ENCODE results near the gene VEZT. TPM values are rescaled to one million over a fixed set of nuclear protein-coding genes. Genes with fewer than 3 reads are reported as not detected.

VEZT gene
- total RNA-seq, 1 experiment from 2014 or later, result 149 TPM

- H3K27ac Mint-ChIP-seq (ENCODE audit: unreplicated experiment), result peak overlapping the region; percentile 98
- H3K4me1 Mint-ChIP-seq (ENCODE audit: low read depth, unreplicated experiment), result peaks cover 69% of the 10 kb centered on the region
- no TSS peak for BruUV-seq (replicated peaks)
- CTCF ChIA-PET, result no interaction called here
- peak overlapping the region; percentile 9 for H3K4me3 Mint-ChIP-seq (ENCODE audit: low read depth, unreplicated experiment)
- peaks cover 2% of the 10 kb centered on the region for H3K9me3 Mint-ChIP-seq (ENCODE audit: low read depth, unreplicated experiment)
- no peaks in the 10 kb centered on the region for H3K27me3 Mint-ChIP-seq (ENCODE audit: unreplicated experiment)
- intact Hi-C loops (cut with micrococcal nuclease; ENCODE audit: unreplicated experiment), result no loop called here
- H3K36me3 Mint-ChIP-seq (ENCODE audit: insufficient read depth, unreplicated experiment), result peaks cover 82% of the 10 kb centered on the region
- no peak for DNase-seq
- no peak for TF ChIP-seq CTCF (IDR thresholded peaks at IDR 0.05; ENCODE audit: unreplicated experiment)
These were observed 10.2 kb upstream of the VEZT start for GRCh38 chr12:95207407-95207806.

- BruUV-seq (replicated peaks), result no TSS peak
- Mint-ChIP-seq H3K4me1 (ENCODE audit: low read depth, unreplicated experiment) (peaks cover 58% of the 10 kb centered on the region), H3K27me3 (ENCODE audit: unreplicated experiment) (no peaks in the 10 kb centered on the region), H3K9me3 (ENCODE audit: low read depth, unreplicated experiment) (peaks cover 2% of the 10 kb centered on the region), H3K27ac (ENCODE audit: unreplicated experiment) (peak overlapping the region; percentile 29), H3K36me3 (ENCODE audit: insufficient read depth, unreplicated experiment) (peaks cover 80% of the 10 kb centered on the region), H3K4me3 (ENCODE audit: low read depth, unreplicated experiment) (no peak overlapping the region)
- no peak for DNase-seq
- TF ChIP-seq CTCF (IDR thresholded peaks at IDR 0.05; ENCODE audit: unreplicated experiment), result no peak
- intact Hi-C loops (cut with micrococcal nuclease; ENCODE audit: unreplicated experiment), result no loop called here
- CTCF ChIA-PET, result no interaction called here
These were observed 8.9 kb upstream of the VEZT start for GRCh38 chr12:95208678-95209077.

GRCh38 chr12:95212586-95212985 is 5.0 kb upstream of the VEZT start:
- Mint-ChIP-seq H3K27me3 (ENCODE audit: unreplicated experiment) (no peaks in the 10 kb centered on the region), H3K27ac (ENCODE audit: unreplicated experiment) (peak overlapping the region; percentile 88), H3K9me3 (ENCODE audit: low read depth, unreplicated experiment) (peaks cover 1% of the 10 kb centered on the region), H3K36me3 (ENCODE audit: insufficient read depth, unreplicated experiment) (peaks cover 80% of the 10 kb centered on the region), H3K4me1 (ENCODE audit: low read depth, unreplicated experiment) (peaks cover 23% of the 10 kb centered on the region), H3K4me3 (ENCODE audit: low read depth, unreplicated experiment) (peak overlapping the region; percentile 77)
- CTCF ChIA-PET, result interaction anchor here (0.6 to 3.4 kb wide), 6 partner anchors 8 to 322 kb away, joined by 3 to 19 read pairs (median 4); no protein-coding TSS in a partner anchor
- BruUV-seq (replicated peaks), result no TSS peak
- intact Hi-C loops (cut with micrococcal nuclease; ENCODE audit: unreplicated experiment), result no loop called here
- DNase-seq, result no peak
- TF ChIP-seq CTCF (IDR thresholded peaks at IDR 0.05; ENCODE audit: unreplicated experiment), result no peak

- Mint-ChIP-seq H3K36me3 (ENCODE audit: insufficient read depth, unreplicated experiment) (peaks cover 80% of the 10 kb centered on the region), H3K27me3 (ENCODE audit: unreplicated experiment) (no peaks in the 10 kb centered on the region), H3K9me3 (ENCODE audit: low read depth, unreplicated experiment) (no peaks in the 10 kb centered on the region), H3K4me3 (ENCODE audit: low read depth, unreplicated experiment) (peak overlapping the region; percentile 77), H3K27ac (ENCODE audit: unreplicated experiment) (peak overlapping the region; percentile 88), H3K4me1 (ENCODE audit: low read depth, unreplicated experiment) (peaks cover 18% of the 10 kb centered on the region)
- no peak for TF ChIP-seq CTCF (IDR thresholded peaks at IDR 0.05; ENCODE audit: unreplicated experiment)
- BruUV-seq (replicated peaks), result no TSS peak
- CTCF ChIA-PET, result interaction anchor here (0.6 to 3.4 kb wide), 5 partner anchors 9 to 271 kb away, joined by 3 to 19 read pairs (median 5); no protein-coding TSS in a partner anchor
- intact Hi-C loops (cut with micrococcal nuclease; ENCODE audit: unreplicated experiment), result loop anchor here (1.0 kb wide), 1 partner anchor 9 kb away; no protein-coding TSS in a partner anchor
- no peak for DNase-seq
These were observed 4.5 kb upstream of the VEZT start for GRCh38 chr12:95213119-95213518.

Measured in Calu3 (cell line).